Naive thymus-derived CD4-positive, alpha-beta T cell (primary cell): ENCODE measurements around the gene FGF16. TPM values are rescaled to one million over a fixed set of nuclear protein-coding genes. Genes with fewer than 3 reads are reported as not detected.
"Not testable (repeated sequence)": the region's sequence is repeated elsewhere in the genome, so short reads cannot be mapped to it uniquely, and the experiment has no call there.

Source experiments
- ATAC-seq: fragments of 150-1000 bp; cut with Tn5 transposase; 2 replicates; pipeline ENCODE4 v1.10.0; 2021; ENCODE audit warnings: mild to moderate bottlenecking, moderate library complexity
- CTCF ChIA-PET: fragments of 350-600 bp; sonication (Branson Sonifier 250); formaldehyde crosslinking; loops from one replicate; lab custom pipeline; 2021; ENCODE audit warnings: antibody characterized with exemption; lab: Charles Lee
- POLR2A ChIA-PET: fragments of 350-600 bp; sonication (Branson Sonifier 250); formaldehyde crosslinking; loops from one replicate; lab custom pipeline; 2021; ENCODE audit warnings: antibody characterized with exemption, inconsistent platforms; lab: Charles Lee
- DNase-seq, 9 donors: peaks; one replicate each; pipeline versions ENCODE4 v3.0.0 to v3.0.0-alpha.2; 2020 to 2022; ENCODE audit warnings: mixed read lengths in 1 of 9
- H3K27ac ChIP-seq: one replicate; pipeline ENCODE4 v1.7.0; 2013; ENCODE audit warnings: mild to moderate bottlenecking, low read depth, low read length, moderate library complexity
- H3K27me3 ChIP-seq, 2 donors: one replicate each; pipeline ENCODE4 v1.7.0; 2013; ENCODE audit warnings: low read length in 2 of 2, mild to moderate bottlenecking in 2 of 2, moderate library complexity in 2 of 2; ENCODE audit not compliant: control insufficient read depth in 2 of 2, insufficient read depth in 2 of 2
- H3K36me3 ChIP-seq, 3 experiments: 1 replicate in 2 of 3; 2 replicates in 1 of 3; pipeline ENCODE4 v1.7.0; 2013; ENCODE audit warnings: low read length in 3 of 3, mild to moderate bottlenecking in 3 of 3, moderate library complexity in 1 of 3; ENCODE audit not compliant: insufficient read depth in 3 of 3, control insufficient read depth in 2 of 3
- H3K4me1 ChIP-seq, 2 donors: one replicate each; pipeline ENCODE4 v1.7.0; 2013; ENCODE audit warnings: low read length in 2 of 2, mild to moderate bottlenecking in 2 of 2, moderate library complexity in 1 of 2; ENCODE audit not compliant: control insufficient read depth in 2 of 2, insufficient read depth in 2 of 2
- H3K4me3 ChIP-seq: 2 replicates; pipeline ENCODE4 v1.7.0; 2013; ENCODE audit warnings: mild to moderate bottlenecking, low read length
- H3K9me3 ChIP-seq, 3 experiments: 1 replicate in 2 of 3; 2 replicates in 1 of 3; pipeline ENCODE4 v1.7.0; 2013; ENCODE audit warnings: low read length in 3 of 3; ENCODE audit not compliant: control insufficient read depth in 2 of 3
- H3K27ac Mint-ChIP-seq, 9 donors: one replicate each; pipeline ENCODE4 v1.8.0; 2020 to 2022; ENCODE audit warnings: mixed read lengths in 9 of 9, mild to moderate bottlenecking in 8 of 9, moderate library complexity in 5 of 9, inconsistent platforms in 2 of 9
- H3K27me3 Mint-ChIP-seq, 5 donors: one replicate each; pipeline ENCODE4 v1.8.0; 2021 to 2022; ENCODE audit warnings: mixed read lengths in 5 of 5, mild to moderate bottlenecking in 1 of 5
- H3K36me3 Mint-ChIP-seq, 5 donors: one replicate each; pipeline ENCODE4 v1.8.0; 2020 to 2022; ENCODE audit warnings: mixed read lengths in 5 of 5, mild to moderate bottlenecking in 3 of 5, inconsistent platforms in 1 of 5
- H3K4me1 Mint-ChIP-seq, 7 donors: one replicate each; pipeline ENCODE4 v1.8.0; 2020 to 2022; ENCODE audit warnings: mixed read lengths in 7 of 7, mild to moderate bottlenecking in 3 of 7, inconsistent platforms in 1 of 7
- H3K4me3 Mint-ChIP-seq, 10 donors: one replicate each; pipeline ENCODE4 v1.8.0; 2020 to 2022; ENCODE audit warnings: mild to moderate bottlenecking in 10 of 10, mixed read lengths in 10 of 10, moderate library complexity in 6 of 10, inconsistent platforms in 2 of 10
- H3K9me3 Mint-ChIP-seq, 11 donors: one replicate each; pipeline ENCODE4 v1.8.0; 2020 to 2022; ENCODE audit warnings: mixed read lengths in 11 of 11, mild to moderate bottlenecking in 4 of 11, inconsistent platforms in 1 of 11, moderate library complexity in 1 of 11
- intact Hi-C, 2 donors: fragments of 100-400 bp; cut with micrococcal nuclease; formaldehyde crosslinking; loops; one replicate each; pipeline ENCODE4 v1.15.1; 2023
- polyA plus RNA-seq, 2 donors: library from polyadenylated mRNA; unstranded; fragments of 300-500 nt; fragmentation: Illumina TruSeq; gene quantifications; one replicate each; pipeline ENCODE4 v1.2.3, GENCODE V29; 2021
- total RNA-seq, 6 experiments: library from RNA in 5 of 6; stranded (reverse) in 5 of 6; gene quantifications; 1 replicate in 5 of 6; 2 replicates in 1 of 6; pipeline ENCODE4 v1.2.3 and lab custom pipeline; 2021 to 2026

Gene FGF16
- total and polyA plus RNA-seq, 7 experiments from 2014 or later, result not detected

GRCh38 chrX:77453190-77453589 is 6.0 kb downstream of the FGF16 start:
- H3K9me3 ChIP-seq, result no peaks in the 10 kb centered on the region
- H3K36me3 ChIP-seq, result no peaks in the 10 kb centered on the region
- H3K4me3 ChIP-seq, result no peak overlapping the region
- H3K9me3 Mint-ChIP-seq, result no peaks in the 10 kb centered on the region
- ATAC-seq (no peak), DNase-seq (no peak)
- H3K27me3 ChIP-seq, result no peaks in the 10 kb centered on the region
- POLR2A ChIA-PET, result no interaction called here
- H3K27ac ChIP-seq, result no peak overlapping the region
- CTCF ChIA-PET, result no interaction called here
- H3K36me3 Mint-ChIP-seq, result no peaks in the 10 kb centered on the region
- H3K4me3 Mint-ChIP-seq, result no peak overlapping the region
- H3K27ac Mint-ChIP-seq, result no peak overlapping the region
- H3K4me1 ChIP-seq, result no peaks in the 10 kb centered on the region
- intact Hi-C loops, result no loop called here
- peaks cover 0 to 3% (median 0%) of the 10 kb centered on the region in 7 donors for H3K4me1 Mint-ChIP-seq
- H3K27me3 Mint-ChIP-seq, result peaks cover 0 to 12% (median 7%) of the 10 kb centered on the region in 5 donors

GRCh38 chrX:77455437-77455836 is 8.2 kb downstream of the FGF16 start:
- POLR2A ChIA-PET, result no interaction called here
- DNase-seq, result no peak
- no peaks in the 10 kb centered on the region for H3K36me3 Mint-ChIP-seq
- Histone ChIP-seq H3K9me3 (no peaks in the 10 kb centered on the region), H3K4me1 (no peaks in the 10 kb centered on the region), H3K4me3 (no peak overlapping the region), H3K27me3 (no peaks in the 10 kb centered on the region), H3K27ac (no peak overlapping the region), H3K36me3 (no peaks in the 10 kb centered on the region)
- H3K4me1 Mint-ChIP-seq, result no peaks in the 10 kb centered on the region
- intact Hi-C loops, result no loop called here
- no peak overlapping the region for H3K4me3 Mint-ChIP-seq
- ATAC-seq, result no peak
- H3K27ac Mint-ChIP-seq, result no peak overlapping the region
- H3K9me3 Mint-ChIP-seq, result no peaks in the 10 kb centered on the region
- no peaks in the 10 kb centered on the region for H3K27me3 Mint-ChIP-seq
- CTCF ChIA-PET, result no interaction called here

GRCh38 chrX:77484045-77484444 is 36.9 kb downstream of the FGF16 start:
- no peak for DNase-seq

GRCh38 chrX:77493677-77494553 is 46.7 kb downstream of the FGF16 start:
- Mint-ChIP-seq H3K36me3 (no peaks in the 10 kb centered on the region), H3K4me1 (peaks cover 0 to 3% (median 0%) of the 10 kb centered on the region in 7 donors), H3K4me3 (no peak overlapping the region), H3K9me3 (peaks cover 0 to 2% (median 0%) of the 10 kb centered on the region in 11 donors), H3K27me3 (peaks cover 0 to 14% (median 0%) of the 10 kb centered on the region in 5 donors), H3K27ac (no peak overlapping the region)
- intact Hi-C loops, result no loop called here
- ChIA-PET POLR2A (no interaction called here), CTCF (no interaction called here)
- no peak overlapping the region for H3K4me3 ChIP-seq
- no peaks in the 10 kb centered on the region for H3K36me3 ChIP-seq
- DNase-seq (no peak), ATAC-seq (no peak)
- no peak overlapping the region for H3K27ac ChIP-seq
- no peaks in the 10 kb centered on the region for H3K4me1 ChIP-seq
- no peaks in the 10 kb centered on the region for H3K27me3 ChIP-seq
- no peaks in the 10 kb centered on the region for H3K9me3 ChIP-seq

More at GRCh38 chrX:77484045-77484444, 36.9 kb downstream of the FGF16 start:
- H3K4me1 ChIP-seq, result no peaks in the 10 kb centered on the region
- ChIA-PET POLR2A (no interaction called here), CTCF (no interaction called here)
- Mint-ChIP-seq H3K36me3 (peaks cover 0 to 11% (median 0%) of the 10 kb centered on the region in 5 donors), H3K4me3 (no peak overlapping the region), H3K4me1 (no peaks in the 10 kb centered on the region), H3K9me3 (peaks cover 0 to 29% (median 9%) of the 10 kb centered on the region in 11 donors), H3K27ac (no peak overlapping the region), H3K27me3 (peaks cover 0 to 12% (median 0%) of the 10 kb centered on the region in 5 donors)
- no peak overlapping the region for H3K4me3 ChIP-seq
- H3K27ac ChIP-seq, result no peak overlapping the region
- no peak for ATAC-seq
- H3K9me3 ChIP-seq, result no peaks in the 10 kb centered on the region
- intact Hi-C loops, result no loop called here
- H3K36me3 ChIP-seq, result no peaks in the 10 kb centered on the region
- no peaks in the 10 kb centered on the region for H3K27me3 ChIP-seq

GRCh38 chrX:77500164-77500563 is 53.0 kb downstream of the FGF16 start:
- H3K4me1 ChIP-seq, H3K27ac Mint-ChIP-seq, CTCF ChIA-PET, H3K27ac ChIP-seq, ATAC-seq, H3K9me3 Mint-ChIP-seq, H3K36me3 Mint-ChIP-seq, POLR2A ChIA-PET, H3K9me3 ChIP-seq, H3K36me3 ChIP-seq, H3K4me3 ChIP-seq, H3K4me3 Mint-ChIP-seq, DNase-seq, H3K27me3 ChIP-seq: not testable (repeated sequence)
- H3K27me3 Mint-ChIP-seq, result peaks cover 0 to 19% (median 0%) of the 10 kb centered on the region in 5 donors
- intact Hi-C loops, result loop anchor here in 1 of 2 donors (10.0 kb wide), 1 partner anchor 395 kb away; the partner anchor contains the start of genes COX7B and MAGT1
- peaks cover 0 to 16% (median 5%) of the 10 kb centered on the region in 7 donors for H3K4me1 Mint-ChIP-seq

- ChIA-PET CTCF (no interaction called here), POLR2A (no interaction called here)
- Mint-ChIP-seq H3K4me1 (peaks cover 0 to 20% (median 5%) of the 10 kb centered on the region in 7 donors), H3K9me3 (no peaks in the 10 kb centered on the region), H3K36me3 (peaks cover 0 to 12% (median 0%) of the 10 kb centered on the region in 5 donors), H3K27ac (peak overlapping the region in 7 of 9 donors; percentile 33 to 82 (median 49)), H3K27me3 (peaks cover 0 to 13% (median 0%) of the 10 kb centered on the region in 5 donors), H3K4me3 (no peak overlapping the region)
- H3K27me3 ChIP-seq, result no peaks in the 10 kb centered on the region
- H3K27ac ChIP-seq, result no peak overlapping the region
- H3K9me3 ChIP-seq, result no peaks in the 10 kb centered on the region
- ATAC-seq (no peak), DNase-seq (no peak)
- no peaks in the 10 kb centered on the region for H3K36me3 ChIP-seq
- intact Hi-C loops, result loop anchor here in 1 of 2 donors (10.0 kb wide), 1 partner anchor 392 kb away; the partner anchor contains the start of genes COX7B and MAGT1
- no peaks in the 10 kb centered on the region for H3K4me1 ChIP-seq
- no peak overlapping the region for H3K4me3 ChIP-seq
These were observed 55.8 kb downstream of the FGF16 start for GRCh38 chrX:77502951-77503525.
